OCI-LY3 (cell line): Measurements from ENCODE around the gene THSD7B.

Source experiments
- H2AFZ ChIP-seq: fragments of 200-600, 300-600 bp; shearing (Covaris generic); 2 replicates; pipeline ENCODE4 v1.6.0; 2014; ENCODE audit warnings: antibody characterized with exemption, low read depth, low read length
- H3K27ac ChIP-seq: fragments of 200-600, 300-600 bp; sonication (generic); 2 replicates; pipeline ENCODE4 v1.5.1; 2014; ENCODE audit warnings: mild to moderate bottlenecking, low read length, moderate library complexity, mixed read lengths
- H3K27me3 ChIP-seq: fragments of 200-600, 300-600 bp; sonication (generic); 2 replicates; pipeline ENCODE4 v1.6.1; 2014; ENCODE audit warnings: low read depth, low read length, mixed read lengths
- H3K36me3 ChIP-seq: fragments of 200-600, 300-600 bp; sonication (generic); replicated peaks from 2 replicates; pipeline ENCODE3; 2014; ENCODE audit warnings: low read depth, low read length, mixed read lengths
- H3K4me1 ChIP-seq: fragments of 300-600, 200-600 bp; sonication (generic); 2 replicates; pipeline ENCODE4 v1.6.1; 2014; ENCODE audit warnings: low read length, mixed read lengths
- H3K4me2 ChIP-seq: fragments of 200-600, 300-600 bp; sonication (generic); 2 replicates; pipeline ENCODE4 v1.6.1; 2014; ENCODE audit warnings: low read length, mixed read lengths
- H3K4me3 ChIP-seq: fragments of 300-600, 200-600 bp; sonication (generic); 2 replicates; pipeline ENCODE4 v1.5.1; 2014; ENCODE audit warnings: antibody characterized with exemption, mild to moderate bottlenecking, low read length, moderate library complexity
- H3K79me2 ChIP-seq: fragments of 300-600, 200-600 bp; shearing (Covaris generic); 2 replicates; pipeline ENCODE4 v1.6.1; 2014; ENCODE audit warnings: mild to moderate bottlenecking, low read length, mixed read lengths
- H3K9ac ChIP-seq: fragments of 300-600, 200-600 bp; shearing (Covaris generic); 2 replicates; pipeline ENCODE4 v1.6.0; 2014; ENCODE audit warnings: mild to moderate bottlenecking, low read length, moderate library complexity
- H3K9me3 ChIP-seq: fragments of 200-600, 300-600 bp; shearing (Covaris generic); 2 replicates; pipeline ENCODE4 v1.6.1; 2014; ENCODE audit warnings: low read length, mixed read lengths; ENCODE audit not compliant: insufficient read depth
- H4K20me1 ChIP-seq: fragments of 200-600, 300-600 bp; sonication (generic); 2 replicates; pipeline ENCODE4 v1.6.1; 2016; ENCODE audit warnings: low read length, mixed read lengths; ENCODE audit not compliant: insufficient read depth
- CTCF ChIP-seq: fragments of 200-600, 300-600 bp; sonication (generic); IDR thresholded peaks from 2 replicates; pipeline ENCODE4 v1.5.1; 2014; ENCODE audit warnings: antibody characterized with exemption, low read length, low read depth
- EZH2phosphoT487 ChIP-seq: fragments of 200-600 bp; shearing (Covaris generic); IDR thresholded peaks from 2 replicates; pipeline ENCODE4 v1.6.1; 2018; ENCODE audit warnings: antibody characterized with exemption, mixed run types, low read depth

THSD7B gene

GRCh38 chr2:137706786-137707613 is 941.7 kb downstream of the THSD7B start:
- Histone ChIP-seq H3K9me3 (no peaks in the 10 kb centered on the region), H3K9ac (no peak overlapping the region), H3K79me2 (no peaks in the 10 kb centered on the region), H2AFZ (no peak overlapping the region), H3K27me3 (no peaks in the 10 kb centered on the region), H3K4me1 (no peaks in the 10 kb centered on the region), H3K4me2 (no peak overlapping the region), H3K27ac (no peak overlapping the region), H3K4me3 (no peak overlapping the region), H3K36me3 (no peaks in the 10 kb centered on the region), H4K20me1 (no peaks in the 10 kb centered on the region)
- no peak for TF ChIP-seq CTCF
- TF ChIP-seq EZH2phosphoT487 = no peak

DNA sequence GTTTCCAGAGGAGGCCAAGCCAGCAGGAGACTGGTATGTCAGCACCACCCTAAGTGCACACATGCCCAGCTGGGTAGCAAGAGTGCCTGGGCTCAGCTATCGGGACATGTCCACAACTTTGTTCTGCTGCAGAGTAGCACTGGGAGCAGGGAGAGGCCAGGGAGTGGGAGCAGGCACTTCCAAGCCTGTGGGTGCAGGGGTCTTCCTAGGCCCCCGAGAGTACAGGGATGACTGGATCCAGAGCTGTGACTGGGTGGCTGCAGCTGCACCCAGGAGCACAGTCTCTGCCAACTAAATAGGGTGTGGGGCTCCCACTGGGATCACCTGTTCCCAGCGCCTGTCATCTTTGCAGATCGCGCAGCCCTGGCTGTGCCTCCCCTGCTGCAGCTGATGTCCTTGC is 943.0 kb downstream of the THSD7B start:
- TF ChIP-seq EZH2phosphoT487 = no peak
- no peak for TF ChIP-seq CTCF
- H3K4me3 ChIP-seq = no peak overlapping the region
- no peaks in the 10 kb centered on the region for H3K27me3 ChIP-seq
- no peaks in the 10 kb centered on the region for H3K9me3 ChIP-seq
- no peak overlapping the region for H3K27ac ChIP-seq
- H3K4me1 ChIP-seq = no peaks in the 10 kb centered on the region
- no peak overlapping the region for H3K4me2 ChIP-seq
- no peaks in the 10 kb centered on the region for H4K20me1 ChIP-seq
- H3K79me2 ChIP-seq = no peaks in the 10 kb centered on the region
- H3K9ac ChIP-seq = no peak overlapping the region
- no peaks in the 10 kb centered on the region for H3K36me3 ChIP-seq
- H2AFZ ChIP-seq = no peak overlapping the region

GRCh38 chr2:137715731-137716191 is 950.4 kb downstream of the THSD7B start:
- Histone ChIP-seq H3K9ac (no peak overlapping the region), H2AFZ (no peak overlapping the region), H3K4me3 (no peak overlapping the region), H3K4me1 (no peaks in the 10 kb centered on the region), H3K36me3 (no peaks in the 10 kb centered on the region), H3K27ac (no peak overlapping the region), H3K79me2 (no peaks in the 10 kb centered on the region), H3K9me3 (no peaks in the 10 kb centered on the region), H3K27me3 (no peaks in the 10 kb centered on the region), H3K4me2 (no peak overlapping the region), H4K20me1 (no peaks in the 10 kb centered on the region)
- no peak for TF ChIP-seq CTCF
- no peak for TF ChIP-seq EZH2phosphoT487

DNA sequence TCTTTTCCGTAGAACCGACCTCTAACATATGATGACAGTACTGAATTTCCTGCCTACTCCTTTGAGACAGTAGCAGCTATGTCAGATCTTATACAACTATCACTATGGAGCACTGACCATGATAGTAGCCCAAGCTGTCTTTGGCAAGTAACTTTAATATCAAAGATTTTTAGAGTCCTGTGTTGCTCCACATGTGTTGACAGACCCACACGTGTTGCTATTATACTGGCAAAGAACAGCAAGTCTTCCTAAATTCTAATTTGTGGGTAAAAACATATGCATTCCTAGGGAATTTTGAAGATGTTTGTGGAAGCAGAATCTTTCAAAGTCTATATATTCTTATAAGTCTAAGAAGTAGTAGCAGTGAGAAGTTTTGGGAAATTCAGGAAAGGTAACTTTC is 953.4 kb downstream of the THSD7B start:
- TF ChIP-seq EZH2phosphoT487 = no peak
- TF ChIP-seq CTCF = no peak
- Histone ChIP-seq H3K36me3 (no peaks in the 10 kb centered on the region), H3K4me3 (no peak overlapping the region), H3K27me3 (no peaks in the 10 kb centered on the region), H3K27ac (no peak overlapping the region), H3K4me1 (no peaks in the 10 kb centered on the region), H3K79me2 (no peaks in the 10 kb centered on the region), H3K9me3 (no peaks in the 10 kb centered on the region), H3K4me2 (no peak overlapping the region), H3K9ac (no peak overlapping the region), H2AFZ (no peak overlapping the region), H4K20me1 (no peaks in the 10 kb centered on the region)
